OCI-LY3 (cell line): ENCODE measurements around the gene LHPP.

ENCODE experiments used
- H2AFZ ChIP-seq: fragments of 200-600, 300-600 bp; shearing (Covaris generic); 2 replicates; pipeline ENCODE4 v1.6.0; 2014; ENCODE audit warnings: antibody characterized with exemption, low read depth, low read length
- H3K27ac ChIP-seq: fragments of 200-600, 300-600 bp; sonication (generic); 2 replicates; pipeline ENCODE4 v1.5.1; 2014; ENCODE audit warnings: mild to moderate bottlenecking, low read length, moderate library complexity, mixed read lengths
- H3K27me3 ChIP-seq: fragments of 200-600, 300-600 bp; sonication (generic); 2 replicates; pipeline ENCODE4 v1.6.1; 2014; ENCODE audit warnings: low read depth, low read length, mixed read lengths
- H3K36me3 ChIP-seq: fragments of 200-600, 300-600 bp; sonication (generic); replicated peaks from 2 replicates; pipeline ENCODE3; 2014; ENCODE audit warnings: low read depth, low read length, mixed read lengths
- H3K4me1 ChIP-seq: fragments of 300-600, 200-600 bp; sonication (generic); 2 replicates; pipeline ENCODE4 v1.6.1; 2014; ENCODE audit warnings: low read length, mixed read lengths
- H3K4me2 ChIP-seq: fragments of 200-600, 300-600 bp; sonication (generic); 2 replicates; pipeline ENCODE4 v1.6.1; 2014; ENCODE audit warnings: low read length, mixed read lengths
- H3K4me3 ChIP-seq: fragments of 300-600, 200-600 bp; sonication (generic); 2 replicates; pipeline ENCODE4 v1.5.1; 2014; ENCODE audit warnings: antibody characterized with exemption, mild to moderate bottlenecking, low read length, moderate library complexity
- H3K79me2 ChIP-seq: fragments of 300-600, 200-600 bp; shearing (Covaris generic); 2 replicates; pipeline ENCODE4 v1.6.1; 2014; ENCODE audit warnings: mild to moderate bottlenecking, low read length, mixed read lengths
- H3K9ac ChIP-seq: fragments of 300-600, 200-600 bp; shearing (Covaris generic); 2 replicates; pipeline ENCODE4 v1.6.0; 2014; ENCODE audit warnings: mild to moderate bottlenecking, low read length, moderate library complexity
- H3K9me3 ChIP-seq: fragments of 200-600, 300-600 bp; shearing (Covaris generic); 2 replicates; pipeline ENCODE4 v1.6.1; 2014; ENCODE audit warnings: low read length, mixed read lengths; ENCODE audit not compliant: insufficient read depth
- H4K20me1 ChIP-seq: fragments of 200-600, 300-600 bp; sonication (generic); 2 replicates; pipeline ENCODE4 v1.6.1; 2016; ENCODE audit warnings: low read length, mixed read lengths; ENCODE audit not compliant: insufficient read depth
- CTCF ChIP-seq: fragments of 200-600, 300-600 bp; sonication (generic); IDR thresholded peaks from 2 replicates; pipeline ENCODE4 v1.5.1; 2014; ENCODE audit warnings: antibody characterized with exemption, low read length, low read depth
- EZH2phosphoT487 ChIP-seq: fragments of 200-600 bp; shearing (Covaris generic); IDR thresholded peaks from 2 replicates; pipeline ENCODE4 v1.6.1; 2018; ENCODE audit warnings: antibody characterized with exemption, mixed run types, low read depth

Gene LHPP

DNA sequence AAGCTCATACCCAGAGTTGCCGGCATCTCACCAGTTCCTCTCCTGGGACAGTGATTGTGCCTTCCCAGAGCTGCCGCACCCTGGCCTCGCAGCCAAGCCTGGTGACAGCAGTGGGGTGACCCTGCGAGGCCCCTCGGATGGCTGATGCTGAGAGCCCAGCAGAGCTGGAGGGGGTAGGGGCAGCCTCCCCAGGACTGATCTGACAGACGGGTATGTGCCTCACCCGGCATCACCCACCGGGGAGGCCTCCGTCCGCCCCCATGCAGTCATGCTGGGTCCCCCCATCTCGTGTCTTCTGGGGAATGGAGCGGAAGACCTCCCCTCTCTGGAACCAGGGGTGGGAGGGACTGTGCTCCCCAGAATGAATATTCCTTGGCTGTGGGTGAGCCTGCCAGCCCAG is 82.3 kb downstream of the LHPP start:
- H3K27me3 ChIP-seq: 0 out of 2 replicates have a peak, but pooled peaks cover 2% of the 10 kb centered on the region
- H3K4me2 ChIP-seq: no peak overlapping the region
- H3K9me3 ChIP-seq: no peaks in the 10 kb centered on the region
- H2AFZ ChIP-seq: no peak overlapping the region
- peaks cover 25% of the 10 kb centered on the region for H3K4me1 ChIP-seq
- H3K27ac ChIP-seq: no peak overlapping the region
- TF ChIP-seq CTCF: no peak
- no peak for TF ChIP-seq EZH2phosphoT487
- H3K4me3 ChIP-seq: no peak overlapping the region
- no peak overlapping the region for H3K9ac ChIP-seq
- no peaks in the 10 kb centered on the region for H3K36me3 ChIP-seq
- no peaks in the 10 kb centered on the region for H3K79me2 ChIP-seq
- H4K20me1 ChIP-seq: no peaks in the 10 kb centered on the region

- Histone ChIP-seq H3K27me3 (peaks cover 2% of the 10 kb centered on the region; the same call in 1 of the 2 replicates), H3K4me1 (peaks cover 24% of the 10 kb centered on the region), H3K4me3 (peak overlapping the region; percentile 32), H3K4me2 (peak overlapping the region; percentile 50), H3K27ac (no peak overlapping the region), H3K36me3 (no peaks in the 10 kb centered on the region), H2AFZ (no peak overlapping the region), H3K79me2 (no peaks in the 10 kb centered on the region), H4K20me1 (no peaks in the 10 kb centered on the region), H3K9ac (no peak overlapping the region), H3K9me3 (no peaks in the 10 kb centered on the region)
- TF ChIP-seq EZH2phosphoT487: no peak
- no peak for TF ChIP-seq CTCF
Observed at GRCh38 chr10:124544711-124545110, 83.1 kb downstream of the LHPP start.

GRCh38 chr10:124545351-124546054 is 83.9 kb downstream of the LHPP start:
- Histone ChIP-seq H3K9me3 (no peaks in the 10 kb centered on the region), H4K20me1 (no peaks in the 10 kb centered on the region), H3K27me3 (peaks cover 2% of the 10 kb centered on the region; the same call in 1 of the 2 replicates), H3K27ac (no peak overlapping the region), H3K79me2 (no peaks in the 10 kb centered on the region), H3K4me3 (peak overlapping the region; percentile 32), H3K4me1 (peaks cover 21% of the 10 kb centered on the region), H3K36me3 (no peaks in the 10 kb centered on the region), H2AFZ (no peak overlapping the region; the same call in 1 of the 2 replicates), H3K4me2 (peak overlapping the region; percentile 50), H3K9ac (no peak overlapping the region)
- TF ChIP-seq CTCF (no peak), EZH2phosphoT487 (no peak)

GRCh38 chr10:124546055-124546369 is 84.4 kb downstream of the LHPP start:
- Histone ChIP-seq H3K36me3 (no peaks in the 10 kb centered on the region), H3K27ac (no peak overlapping the region), H3K4me2 (no peak overlapping the region), H3K9ac (no peak overlapping the region), H3K4me3 (no peak overlapping the region), H3K4me1 (peaks cover 19% of the 10 kb centered on the region), H3K27me3 (peaks cover 2% of the 10 kb centered on the region; the same call in 1 of the 2 replicates), H2AFZ (no peak overlapping the region), H3K9me3 (no peaks in the 10 kb centered on the region), H3K79me2 (no peaks in the 10 kb centered on the region), H4K20me1 (no peaks in the 10 kb centered on the region)
- TF ChIP-seq CTCF (no peak), EZH2phosphoT487 (no peak)
